ENCODE data around the gene ADAM10. TPM values are rescaled to one million over a fixed set of nuclear protein-coding genes. Genes with fewer than 3 reads are reported as not detected.
A peak's percentile ranks its signal among the peaks of the same experiment; 100 is the strongest.

ADAM10 gene
- polyA plus RNA-seq, 3 donors: 66.0 to 269 (median 149) TPM

GRCh38 chr15:58553365-58553918 is 196.1 kb downstream of the ADAM10 start:
- 100% methylated on average over 9 of the region's 10 CpGs for WGBS (ENCODE audit: insufficient coverage)
- no peaks in the 10 kb centered on the region for H3K9me3 ChIP-seq (replicated peaks in 1 of 2; ENCODE audit: control insufficient read depth in 1 of 2, insufficient read depth in 1 of 2, low read length in 2 of 2)
- DNase-seq: no peak
- H3K9ac ChIP-seq (ENCODE audit: insufficient read depth, low read length, poor library complexity, severe bottlenecking): no peak overlapping the region
- no peaks in the 10 kb centered on the region for H4K20me1 ChIP-seq (ENCODE audit: insufficient read depth, low read length)
- H3K9me3 Mint-ChIP-seq: peaks cover 0 to 1% (median 0%) of the 10 kb centered on the region in 7 donors
- H3K4me1 Mint-ChIP-seq: peaks cover 20% of the 10 kb centered on the region
- H3K27ac Mint-ChIP-seq: peak overlapping the region in 1 of 7 donors; percentile 52
- no peak overlapping the region for H3K4me3 ChIP-seq (replicated peaks in 1 of 3; ENCODE audit: low read depth in 2 of 3, low read length in 3 of 3)
- H3K27ac ChIP-seq (ENCODE audit: low read depth in 1 of 2, low read length in 2 of 2): no peak overlapping the region
- no peak overlapping the region for H2AFZ ChIP-seq (ENCODE audit: insufficient read depth, low read depth, low read length, poor library complexity, severe bottlenecking)
- no peaks in the 10 kb centered on the region for H3K36me3 Mint-ChIP-seq
- no peaks in the 10 kb centered on the region for H3K79me2 ChIP-seq (ENCODE audit: insufficient read depth, low read length)
- peaks cover 15 to 38% of the 10 kb centered on the region in 2 donors for H3K4me1 ChIP-seq (ENCODE audit: control insufficient read depth in 1 of 2, insufficient read depth in 2 of 2, low read length in 2 of 2)
- H3K27me3 ChIP-seq (ENCODE audit: control insufficient read depth in 2 of 2, insufficient read depth in 2 of 2, low read length in 2 of 2): no peaks in the 10 kb centered on the region
- H3K27me3 Mint-ChIP-seq (ENCODE audit: low read depth in 3 of 3): peaks cover 1 to 11% (median 2%) of the 10 kb centered on the region in 3 donors
- H3K4me2 ChIP-seq (replicated peaks; ENCODE audit: extremely low read depth, low read length, poor library complexity, severe bottlenecking): no peak overlapping the region
- H3K4me3 Mint-ChIP-seq: no peak overlapping the region
- intact Hi-C loops (cut with micrococcal nuclease): no loop called here
- H3K36me3 ChIP-seq (replicated peaks in 1 of 2; ENCODE audit: control insufficient read depth in 1 of 2, insufficient read depth in 2 of 2, low read length in 2 of 2): no peaks in the 10 kb centered on the region
- TF ChIP-seq CTCF (IDR thresholded peaks at IDR 0.05): no peak

- peak overlapping the region in 1 of 7 donors; percentile 18 for H3K27ac Mint-ChIP-seq
- no peak for TF ChIP-seq CTCF (IDR thresholded peaks at IDR 0.05)
- no peak overlapping the region for H3K4me3 ChIP-seq (replicated peaks in 1 of 3; ENCODE audit: low read depth in 2 of 3, low read length in 3 of 3)
- H3K27me3 ChIP-seq (ENCODE audit: control insufficient read depth in 2 of 2, insufficient read depth in 2 of 2, low read length in 2 of 2): no peaks in the 10 kb centered on the region
- H3K9me3 ChIP-seq (replicated peaks in 1 of 2; ENCODE audit: control insufficient read depth in 1 of 2, insufficient read depth in 1 of 2, low read length in 2 of 2): no peaks in the 10 kb centered on the region
- H3K79me2 ChIP-seq (ENCODE audit: insufficient read depth, low read length): no peaks in the 10 kb centered on the region
- intact Hi-C loops (cut with micrococcal nuclease): no loop called here
- peaks cover 0 to 1% (median 0%) of the 10 kb centered on the region in 7 donors for H3K9me3 Mint-ChIP-seq
- peaks cover 1 to 7% (median 2%) of the 10 kb centered on the region in 3 donors for H3K27me3 Mint-ChIP-seq (ENCODE audit: low read depth in 3 of 3)
- H3K4me3 Mint-ChIP-seq: no peak overlapping the region
- no peaks in the 10 kb centered on the region for H3K36me3 ChIP-seq (replicated peaks in 1 of 2; ENCODE audit: control insufficient read depth in 1 of 2, insufficient read depth in 2 of 2, low read length in 2 of 2)
- H2AFZ ChIP-seq (ENCODE audit: insufficient read depth, low read depth, low read length, poor library complexity, severe bottlenecking): no peak overlapping the region
- H3K36me3 Mint-ChIP-seq: no peaks in the 10 kb centered on the region
- H3K4me1 Mint-ChIP-seq: peaks cover 20% of the 10 kb centered on the region
- DNase-seq: no peak
- whole genome bisulfite sequencing (ENCODE audit: insufficient coverage): 95% methylated on average over 18 of the region's 24 CpGs
- H3K9ac ChIP-seq (ENCODE audit: insufficient read depth, low read length, poor library complexity, severe bottlenecking): no peak overlapping the region
- H3K27ac ChIP-seq (ENCODE audit: low read depth in 1 of 2, low read length in 2 of 2): no peak overlapping the region
- H3K4me2 ChIP-seq (replicated peaks; ENCODE audit: extremely low read depth, low read length, poor library complexity, severe bottlenecking): no peak overlapping the region
- H3K4me1 ChIP-seq (ENCODE audit: control insufficient read depth in 1 of 2, insufficient read depth in 2 of 2, low read length in 2 of 2): peaks cover 15 to 38% of the 10 kb centered on the region in 2 donors
- H4K20me1 ChIP-seq (ENCODE audit: insufficient read depth, low read length): no peaks in the 10 kb centered on the region
Observed at GRCh38 chr15:58552505-58553364, 196.8 kb downstream of the ADAM10 start.
